H1 (cell line): Measurements from ENCODE around the gene INVS. TPM values are rescaled to one million over a fixed set of nuclear protein-coding genes. Genes with fewer than 3 reads are reported as not detected.

Source experiments
- CTCF ChIA-PET: fragments of 300-600 bp; sonication (Branson Sonifier 250); formaldehyde crosslinking; loops from one replicate; lab custom pipeline; 2021; ENCODE audit not compliant: partially characterized antibody; lab: Charles Lee
- POLR2A ChIA-PET: fragments of 300-600 bp; sonication (Branson Sonifier 250); formaldehyde crosslinking; loops from one replicate; lab custom pipeline; 2021; ENCODE audit warnings: inconsistent platforms; ENCODE audit not compliant: partially characterized antibody; lab: Charles Lee
- DNase-seq, 2 experiments: peaks; one replicate each; pipeline versions ENCODE4 v3.0.0 to v3.0.0-alpha.2; 2010 to 2022; ENCODE audit warnings: low spot score in 2 of 2, low read depth in 1 of 2, mixed read lengths in 1 of 2
- FAIRE-seq: peaks from 2 replicates; lab custom pipeline; 2011; peaks lifted over from hg19 to GRCh38; lab: Jason Lieb, UNC
- H2AFZ ChIP-seq: 2 replicates; pipeline ENCODE4 v1.8.1; 2012; ENCODE audit warnings: low read length, inconsistent platforms
- H2AK5ac ChIP-seq: 2 replicates; pipeline ENCODE4 v1.6.1; 2013; ENCODE audit warnings: low read depth, low read length
- H2BK120ac ChIP-seq: replicated peaks from 2 replicates; pipeline ENCODE3; 2013; ENCODE audit warnings: low read depth, low read length, inconsistent platforms
- H2BK12ac ChIP-seq: 2 replicates; pipeline ENCODE4 v1.6.1; 2013; ENCODE audit warnings: low read depth, low read length
- H2BK15ac ChIP-seq: 2 replicates; pipeline ENCODE4 v1.6.1; 2013; ENCODE audit warnings: low read length
- H2BK20ac ChIP-seq: 2 replicates; pipeline ENCODE4 v1.6.1; 2013; ENCODE audit warnings: low read length
- H2BK5ac ChIP-seq: 2 replicates; pipeline ENCODE4 v1.6.1; 2013; ENCODE audit warnings: low read depth, low read length
- H3K14ac ChIP-seq: 2 replicates; pipeline ENCODE4 v1.6.1; 2013; ENCODE audit warnings: inconsistent platforms; ENCODE audit not compliant: insufficient read length
- H3K18ac ChIP-seq: 2 replicates; pipeline ENCODE4 v1.6.1; 2013; ENCODE audit warnings: low read length; ENCODE audit errors: extremely low read depth
- H3K23ac ChIP-seq: 2 replicates; pipeline ENCODE4 v1.6.1; 2013; ENCODE audit warnings: inconsistent platforms; ENCODE audit not compliant: insufficient read length
- H3K23me2 ChIP-seq: 2 replicates; pipeline ENCODE4 v1.6.1; 2013; ENCODE audit warnings: low read depth, low read length
- H3K27ac ChIP-seq: 2 replicates; pipeline ENCODE4 v1.6.1; 2011; ENCODE audit warnings: low read depth, low read length, inconsistent platforms
- H3K27me3 ChIP-seq, 4 experiments: replicated peaks in 1 of 4; 1 replicate in 1 of 4; 2 replicates in 3 of 4; pipeline versions ENCODE4 v1.6.1 to v1.8.1; 2011 to 2013; ENCODE audit warnings: low read length in 3 of 4, mild to moderate bottlenecking in 3 of 4, inconsistent platforms in 2 of 4, mixed read lengths in 2 of 4, moderate library complexity in 1 of 4; ENCODE audit not compliant: control insufficient read depth in 3 of 4, insufficient read depth in 3 of 4; ENCODE audit errors: extremely low read depth in 1 of 4
- H3K36me3 ChIP-seq, 4 experiments: 2 replicates each; pipeline versions ENCODE4 v1.6.1 to v1.8.1; 2011 to 2013; ENCODE audit warnings: mild to moderate bottlenecking in 4 of 4, low read length in 3 of 4, moderate library complexity in 2 of 4, control low read depth in 1 of 4, inconsistent platforms in 1 of 4; ENCODE audit not compliant: insufficient read depth in 4 of 4, control insufficient read depth in 2 of 4
- H3K4ac ChIP-seq: replicated peaks from 2 replicates; pipeline ENCODE3; 2013; ENCODE audit warnings: low read length, low read depth, mixed read lengths, inconsistent platforms; ENCODE audit not compliant: insufficient read length
- H3K4me1 ChIP-seq, 4 experiments: replicated peaks in 1 of 4; 1 replicate in 1 of 4; 2 replicates in 3 of 4; pipeline versions ENCODE4 v1.6.1 to v1.8.1; 2011 to 2013; ENCODE audit warnings: low read length in 3 of 4, inconsistent platforms in 2 of 4, mixed read lengths in 1 of 4; ENCODE audit not compliant: insufficient read depth in 4 of 4, control insufficient read depth in 3 of 4
- H3K4me2 ChIP-seq, 2 experiments: 2 replicates each; pipeline versions ENCODE4 v1.6.1 to v1.8.1; 2011 to 2013; ENCODE audit warnings: low read depth in 2 of 2, low read length in 2 of 2, control low read depth in 1 of 2, inconsistent platforms in 1 of 2, mild to moderate bottlenecking in 1 of 2; ENCODE audit not compliant: insufficient read depth in 1 of 2
- H3K4me3 ChIP-seq, 4 experiments: fragments of 200-600, 300-600 bp in 1 of 4; sonication (generic), shearing (Covaris generic), sonication (Bioruptor Twin) in 1 of 4; 2 replicates each; pipeline versions ENCODE4 v1.5.1 to v1.8.1; 2011 to 2016; ENCODE audit warnings: low read length in 4 of 4, low read depth in 3 of 4, control low read depth in 2 of 4, inconsistent platforms in 2 of 4, mild to moderate bottlenecking in 2 of 4, mixed read lengths in 1 of 4, moderate library complexity in 1 of 4; ENCODE audit not compliant: insufficient read depth in 2 of 4; ENCODE audit errors: extremely low read depth in 1 of 4
- H3K56ac ChIP-seq: replicated peaks from 2 replicates; pipeline ENCODE3; 2013; ENCODE audit warnings: low read depth, mild to moderate bottlenecking, mixed read lengths, low read length, inconsistent platforms; ENCODE audit not compliant: insufficient read length
- H3K79me1 ChIP-seq: 2 replicates; pipeline ENCODE4 v1.6.1; 2013; ENCODE audit warnings: low read depth, low read length, control low read depth
- H3K79me2 ChIP-seq, 2 experiments: 2 replicates each; pipeline versions ENCODE4 v1.6.1 to v1.8.1; 2012 to 2013; ENCODE audit warnings: low read length in 2 of 2, mild to moderate bottlenecking in 2 of 2, inconsistent platforms in 1 of 2; ENCODE audit not compliant: insufficient read depth in 2 of 2, control insufficient read depth in 1 of 2
- H3K9ac ChIP-seq, 4 experiments: replicated peaks in 1 of 4; 1 replicate in 1 of 4; 2 replicates in 3 of 4; pipeline versions ENCODE4 v1.6.1 to v1.8.1; 2011 to 2013; ENCODE audit warnings: low read depth in 3 of 4, low read length in 3 of 4, control low read depth in 2 of 4, mild to moderate bottlenecking in 2 of 4, moderate library complexity in 2 of 4, inconsistent platforms in 1 of 4; ENCODE audit errors: extremely low read depth in 1 of 4
- H3K9me3 ChIP-seq, 2 experiments: 2 replicates each; pipeline versions ENCODE4 v1.6.1 to v1.8.1; 2012 to 2013; ENCODE audit warnings: mild to moderate bottlenecking in 2 of 2, moderate library complexity in 2 of 2, control low read depth in 1 of 2, inconsistent platforms in 1 of 2, low read depth in 1 of 2, low read length in 1 of 2, mixed read lengths in 1 of 2; ENCODE audit not compliant: insufficient read depth in 2 of 2
- H4K20me1 ChIP-seq, 2 experiments: replicated peaks in 1 of 2; 2 replicates each; pipeline versions ENCODE3 to v1.8.1; 2011 to 2013; ENCODE audit warnings: inconsistent platforms in 2 of 2, low read length in 2 of 2, mild to moderate bottlenecking in 1 of 2; ENCODE audit not compliant: insufficient read depth in 2 of 2, control insufficient read depth in 1 of 2
- H4K5ac ChIP-seq: 2 replicates; pipeline ENCODE4 v1.6.1; 2013; ENCODE audit warnings: low read length, low read depth, mixed read lengths, inconsistent platforms; ENCODE audit not compliant: insufficient read length
- H4K8ac ChIP-seq: 2 replicates; pipeline ENCODE4 v1.8.0; 2013; ENCODE audit warnings: mild to moderate bottlenecking, moderate library complexity, low read length, inconsistent platforms; ENCODE audit not compliant: insufficient read depth; ENCODE audit errors: extremely low read depth
- H4K91ac ChIP-seq: replicated peaks from 2 replicates; pipeline ENCODE3; 2013; ENCODE audit warnings: low read length, mixed read lengths, inconsistent platforms; ENCODE audit not compliant: insufficient read length
- CBX5 ChIP-seq: fragments of 300-800, 300-1000 bp; sonication (generic); IDR thresholded peaks from 2 replicates; pipeline ENCODE4 v1.7.1; 2016; ENCODE audit warnings: antibody characterized with exemption, low read length, low read depth
- CREB1 ChIP-seq: IDR thresholded peaks from 2 replicates; pipeline ENCODE4 v1.6.1; 2012; ENCODE audit warnings: inconsistent platforms
- GABPA ChIP-seq: IDR thresholded peaks from 2 replicates; pipeline ENCODE4 v1.6.1; 2011; ENCODE audit warnings: mild to moderate bottlenecking, low read length, moderate library complexity, borderline replicate concordance; ENCODE audit not compliant: insufficient read depth
- KDM5A ChIP-seq: fragments of 200-600 bp; IDR thresholded peaks from 2 replicates; pipeline ENCODE4 v1.7.1; 2012; ENCODE audit warnings: mild to moderate bottlenecking, low read length, inconsistent platforms, mixed read lengths
- NRF1 ChIP-seq: IDR thresholded peaks from 2 replicates; pipeline ENCODE4 v1.6.1; 2011; ENCODE audit warnings: mild to moderate bottlenecking, low read depth, low read length, improper control_type of control experiment
- POLR2AphosphoS5 ChIP-seq: IDR thresholded peaks from 2 replicates; pipeline ENCODE4 v1.6.1; 2011; ENCODE audit warnings: low read depth, low read length
- POU5F1 ChIP-seq: IDR thresholded peaks from 2 replicates; pipeline ENCODE4 v1.6.1; 2011; ENCODE audit warnings: low read depth, mild to moderate bottlenecking, low read length, moderate library complexity
- RFX5 ChIP-seq: IDR thresholded peaks from 2 replicates; pipeline ENCODE4 v1.6.1; 2011; ENCODE audit warnings: low read depth, low read length, improper control_type of control experiment, borderline replicate concordance
- RXRA ChIP-seq: IDR thresholded peaks from 2 replicates; pipeline ENCODE4 v1.6.1; 2011; ENCODE audit warnings: low read depth, mild to moderate bottlenecking, low read length, moderate library complexity; ENCODE audit not compliant: insufficient read depth
- SUZ12 ChIP-seq: fragments of 200-600 bp; sonication (generic); IDR thresholded peaks from 2 replicates; pipeline ENCODE4 v1.6.1; 2012; ENCODE audit warnings: mild to moderate bottlenecking, inconsistent platforms, low read length, moderate library complexity, mixed read lengths
- WGBS, 2 experiments: shearing (Covaris generic) in 1 of 2; methylation state at CpG; one replicate each; pipeline versions ENCODE4 v1.1.6 to v1.1.7; 2013 to 2015; ENCODE audit warnings: low lambda C conversion rate in 2 of 2, mixed read lengths in 2 of 2, inconsistent platforms in 1 of 2, low coverage in 1 of 2, missing lambda C conversion rate in 1 of 2; ENCODE audit not compliant: insufficient replicate concordance in 2 of 2, insufficient coverage in 1 of 2, insufficient read length in 1 of 2; ENCODE audit errors: extremely low coverage in 1 of 2, missing lambda C conversion rate in 1 of 2; 5-methylcytosine and 5-hydroxymethylcytosine counted together
- polyA plus RNA-seq, 7 experiments: library from polyadenylated mRNA; depleted of rRNA in 3 of 7; stranded (reverse) in 5 of 7; unstranded in 2 of 7; fragments of >200 nt in 5 of 7; fragments of 200-250 nt in 2 of 7; gene quantifications; 1 replicate in 5 of 7; 2 replicates in 1 of 7; 4 replicates in 1 of 7; pipeline versions ENCODE4 v1.2.1 to v1.2.3, GENCODE V29; 2011 to 2013; ENCODE audit warnings: missing spikeins in 2 of 7, mixed read lengths in 2 of 7
- total RNA-seq: library from RNA; stranded (reverse); fragmentation: NEBNext Ultra II Directional; extraction: Animal tissue kit (Norgen Biotek cat#: 25700); gene quantifications from 2 replicates; pipeline ENCODE4 v1.2.1, GENCODE V29; 2021
- TF ChIP-seq, protein P1 (sequence below): IDR thresholded peaks from 2 replicates; pipeline ENCODE4 v1.6.1; 2012; ENCODE audit warnings: low read length, inconsistent platforms
- TF ChIP-seq, protein P2 (sequence below): IDR thresholded peaks from 2 replicates; pipeline ENCODE4 v1.6.1; 2011; ENCODE audit warnings: low read length, improper control_type of control experiment

INVS gene
- total and polyA plus RNA-seq, 2 of the 8 experiments (the other 6 are each of a cell fraction or from before 2014, with no cell fraction given) = 4.1 to 6.9 TPM

- ChIA-PET CTCF (interaction anchor here (0.6 to 0.8 kb wide), 4 partner anchors 21 to 990 kb away, joined by 3 to 4 read pairs (median 3); no protein-coding TSS in a partner anchor), POLR2A (no interaction called here)
- Histone ChIP-seq H3K79me1 (no peaks in the 10 kb centered on the region), H3K56ac (no peak overlapping the region), H3K4me2 (no peak overlapping the region), H2AFZ (no peak overlapping the region), H2BK15ac (no peak overlapping the region), H3K4me1 (no peaks in the 10 kb centered on the region), H3K18ac (no peak overlapping the region), H4K5ac (no peak overlapping the region), H2BK5ac (no peak overlapping the region), H4K91ac (no peak overlapping the region), H3K23me2 (no peaks in the 10 kb centered on the region), H3K4ac (no peak overlapping the region), H3K27me3 (no peaks in the 10 kb centered on the region), H3K9ac (no peak overlapping the region), H4K20me1 (no peaks in the 10 kb centered on the region), H3K4me3 (no peak overlapping the region), H3K23ac (no peak overlapping the region), H3K79me2 (no peaks in the 10 kb centered on the region), H4K8ac (no peak overlapping the region), H3K27ac (no peak overlapping the region), H2BK120ac (no peak overlapping the region), H3K14ac (no peak overlapping the region), H3K9me3 (peaks cover 0 to 3% of the 10 kb centered on the region in 2 experiments; a peak in 1 of 4 replicates), H2BK20ac (no peak overlapping the region), H2BK12ac (no peak overlapping the region), H2AK5ac (no peak overlapping the region), H3K36me3 (no peaks in the 10 kb centered on the region)
- DNase-seq = no peak
- WGBS, 2 experiments = 88% methylated on average over 1 of the region's 1 CpG; no CpG with 5 or more reads in 1 of the 2 experiments
- FAIRE-seq = no peak
- TF ChIP-seq, protein P1, sequence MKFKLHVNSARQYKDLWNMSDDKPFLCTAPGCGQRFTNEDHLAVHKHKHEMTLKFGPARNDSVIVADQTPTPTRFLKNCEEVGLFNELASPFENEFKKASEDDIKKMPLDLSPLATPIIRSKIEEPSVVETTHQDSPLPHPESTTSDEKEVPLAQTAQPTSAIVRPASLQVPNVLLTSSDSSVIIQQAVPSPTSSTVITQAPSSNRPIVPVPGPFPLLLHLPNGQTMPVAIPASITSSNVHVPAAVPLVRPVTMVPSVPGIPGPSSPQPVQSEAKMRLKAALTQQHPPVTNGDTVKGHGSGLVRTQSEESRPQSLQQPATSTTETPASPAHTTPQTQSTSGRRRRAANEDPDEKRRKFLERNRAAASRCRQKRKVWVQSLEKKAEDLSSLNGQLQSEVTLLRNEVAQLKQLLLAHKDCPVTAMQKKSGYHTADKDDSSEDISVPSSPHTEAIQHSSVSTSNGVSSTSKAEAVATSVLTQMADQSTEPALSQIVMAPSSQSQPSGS = no peak
- no peak for TF ChIP-seq CREB1
- no peak for TF ChIP-seq KDM5A
- TF ChIP-seq SUZ12 = no peak
- TF ChIP-seq RFX5 = no peak
- no peak for TF ChIP-seq RXRA
- TF ChIP-seq, protein P2, sequence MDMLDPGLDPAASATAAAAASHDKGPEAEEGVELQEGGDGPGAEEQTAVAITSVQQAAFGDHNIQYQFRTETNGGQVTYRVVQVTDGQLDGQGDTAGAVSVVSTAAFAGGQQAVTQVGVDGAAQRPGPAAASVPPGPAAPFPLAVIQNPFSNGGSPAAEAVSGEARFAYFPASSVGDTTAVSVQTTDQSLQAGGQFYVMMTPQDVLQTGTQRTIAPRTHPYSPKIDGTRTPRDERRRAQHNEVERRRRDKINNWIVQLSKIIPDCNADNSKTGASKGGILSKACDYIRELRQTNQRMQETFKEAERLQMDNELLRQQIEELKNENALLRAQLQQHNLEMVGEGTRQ = no peak
- TF ChIP-seq POU5F1 = no peak
- no peak for TF ChIP-seq NRF1
- TF ChIP-seq GABPA = no peak
- no peak for TF ChIP-seq CBX5
- no peak for TF ChIP-seq POLR2AphosphoS5
Measured at GRCh38 chr9:100220936-100221335, 121.9 kb downstream of the INVS start.
